Activated CD4-positive, alpha-beta T cell treated with anti-CD3 and anti-CD28 coated beads for 1 hour (primary cell): ENCODE measurements around the gene SATB1.
"Not testable (repeated sequence)": the region's sequence is repeated elsewhere in the genome, so short reads cannot be mapped to it uniquely, and the experiment has no call there.

Source experiments
- DNase-seq: peaks from one replicate; pipeline ENCODE4 v3.0.0-alpha.2; 2020

SATB1 gene

DNA sequence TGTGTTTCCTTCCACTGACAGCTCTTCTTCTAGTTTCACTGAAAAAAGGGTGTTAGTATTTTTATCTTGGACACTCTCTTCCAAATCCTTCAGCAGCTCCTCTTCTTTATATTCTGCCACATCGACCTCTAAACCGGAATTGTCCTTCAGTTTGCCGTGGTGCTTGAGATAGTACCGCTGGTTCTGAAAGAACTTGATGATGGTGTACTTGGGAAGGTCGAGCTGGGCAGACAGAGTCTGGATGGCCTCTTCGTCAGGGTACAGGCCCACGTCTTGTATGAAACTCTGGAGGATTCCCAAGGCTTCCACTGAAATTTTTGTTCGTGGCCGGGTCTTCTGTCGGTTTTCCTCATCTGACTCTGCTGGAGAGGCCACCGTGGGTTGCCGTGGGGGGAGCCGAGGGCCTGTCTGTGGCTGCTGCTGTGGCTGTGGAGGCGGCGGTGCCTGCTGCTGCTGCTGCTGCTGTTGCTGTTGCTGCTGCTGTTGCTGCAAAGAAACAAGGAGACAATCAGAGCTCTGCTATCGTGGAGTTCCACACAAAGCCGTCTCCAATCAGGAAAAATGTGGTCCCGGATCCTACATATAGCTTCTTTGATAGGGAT is 75.8 kb downstream of the SATB1 start:
- DNase-seq = no peak

DNA sequence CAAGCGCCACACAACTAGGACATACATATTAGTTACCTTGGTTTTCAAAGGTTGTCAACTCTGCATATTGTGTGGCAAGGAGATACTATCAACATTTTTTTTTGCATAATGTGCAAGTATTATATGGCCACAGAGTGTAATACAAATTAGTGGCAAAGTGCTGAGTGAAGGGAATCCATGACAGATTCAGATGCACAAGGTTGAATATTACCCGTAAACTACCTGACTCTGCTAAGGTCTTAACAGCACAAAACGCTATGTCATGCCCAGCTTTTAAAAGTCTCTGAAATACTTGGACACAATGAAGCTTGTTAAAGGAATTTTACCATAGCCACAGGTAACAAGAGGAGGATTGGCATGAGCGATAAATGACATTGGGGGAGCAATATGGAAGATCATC is 79.0 kb downstream of the SATB1 start:
- DNase-seq = no peak

DNA sequence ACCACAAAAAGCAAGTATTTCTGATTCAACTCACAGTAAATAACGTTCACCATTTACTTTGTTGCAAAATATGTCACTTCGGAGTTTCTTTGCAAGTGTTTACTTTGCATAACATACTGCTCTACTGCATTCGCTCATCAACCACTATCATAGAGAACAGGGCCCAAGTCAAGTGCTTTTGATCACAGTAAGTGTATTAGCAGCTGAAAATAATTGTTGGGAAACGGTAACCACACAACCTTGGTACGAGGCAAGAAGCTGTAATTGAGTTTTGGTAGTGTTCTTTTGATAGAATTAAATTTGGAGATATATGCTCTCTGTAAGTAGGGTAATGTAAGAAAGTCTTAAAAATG is 80.1 kb downstream of the SATB1 start:
- no peak for DNase-seq

DNA sequence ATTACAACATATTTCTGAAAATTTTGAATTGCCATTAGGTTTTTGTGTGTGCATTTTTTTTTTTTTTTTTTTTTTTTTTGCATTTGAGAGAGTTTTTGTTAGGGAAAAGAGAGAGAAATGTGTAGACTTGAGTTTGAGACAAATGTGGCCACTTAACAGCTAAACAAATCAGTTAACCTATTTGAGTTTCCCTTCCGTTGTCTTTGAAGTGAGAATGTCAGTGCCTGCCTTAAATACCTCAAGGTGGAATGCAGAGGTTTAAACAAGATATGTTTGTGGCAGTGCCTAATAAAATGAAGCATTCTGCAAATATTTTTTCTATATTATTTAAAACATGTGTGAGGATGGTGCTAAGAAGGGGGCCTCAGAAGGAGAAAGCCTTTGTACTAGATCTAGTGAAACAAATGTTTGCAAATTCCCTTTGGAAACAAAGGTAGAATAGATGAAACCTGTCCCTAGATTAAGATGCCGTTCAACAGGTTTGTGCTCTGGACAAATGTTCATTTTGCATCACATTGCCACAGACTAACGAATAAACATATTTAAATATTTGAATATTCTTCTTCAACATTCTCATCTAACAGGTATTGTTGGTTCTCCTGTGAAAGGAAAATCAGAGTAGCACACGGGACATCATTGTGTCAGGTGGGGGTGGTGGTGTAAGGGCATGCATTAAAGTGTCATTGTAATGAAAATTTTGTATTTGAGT is 80.7 kb downstream of the SATB1 start:
- no peak for DNase-seq

- no peak for DNase-seq
Observed at GRCh38 chr3:18343809-18344208, 81.3 kb downstream of the SATB1 start.

GRCh38 chr3:18338827-18339514 is 86.2 kb downstream of the SATB1 start:
- no peak for DNase-seq

DNA sequence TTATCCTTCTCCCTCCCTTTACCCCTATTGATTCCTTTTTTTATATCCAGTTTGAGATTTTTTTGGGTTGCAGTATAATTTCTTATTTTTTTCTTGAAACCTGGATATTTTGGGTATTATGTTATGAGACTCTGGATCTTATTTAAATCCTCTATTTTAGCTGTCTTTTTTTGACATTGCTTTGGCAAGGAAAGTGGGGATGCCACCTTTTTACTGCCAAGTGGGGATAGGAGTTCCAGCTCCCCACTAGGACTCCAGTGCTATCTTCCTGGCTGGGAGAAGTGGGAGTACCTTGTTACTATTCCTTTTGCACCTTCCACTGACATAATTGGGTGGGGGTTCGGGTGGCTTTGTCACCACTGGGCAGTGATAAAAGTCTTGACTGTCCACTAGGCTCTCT is 87.9 kb downstream of the SATB1 start:
- DNase-seq = no peak

DNA sequence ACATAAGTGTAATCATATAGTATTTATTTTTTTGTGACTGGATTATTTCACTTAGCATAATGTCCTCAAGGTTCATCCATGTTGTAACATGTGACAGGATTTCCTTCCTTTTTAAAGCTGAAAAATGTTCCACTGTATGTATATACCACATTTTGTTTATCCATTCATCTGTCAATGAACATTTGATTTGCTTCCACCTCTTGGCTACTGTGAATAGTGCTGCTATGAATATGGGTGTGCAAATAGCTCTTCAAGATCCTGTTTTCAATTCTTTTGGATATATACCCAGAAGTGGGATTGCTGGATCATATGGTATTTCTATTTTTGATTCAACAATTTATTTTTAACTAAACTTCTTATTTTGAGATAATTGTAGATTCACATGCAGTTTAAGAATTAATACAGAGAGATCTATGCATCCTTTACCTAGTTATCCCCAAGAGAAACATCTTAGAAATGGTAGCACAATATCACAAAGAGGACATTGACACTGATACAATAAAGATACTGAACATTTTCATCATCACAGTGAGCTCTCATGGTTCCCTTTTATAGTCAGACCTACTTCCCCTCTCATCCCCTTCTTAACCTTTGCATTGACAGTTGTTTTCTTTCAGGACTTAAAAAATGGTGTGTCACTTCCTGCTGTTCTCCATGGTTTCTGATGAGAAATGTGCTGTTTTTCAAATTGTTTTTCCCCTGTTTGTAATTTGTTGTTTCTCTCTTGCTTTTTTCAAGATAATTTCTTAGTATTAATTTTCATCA is 90.1 kb downstream of the SATB1 start:
- DNase-seq = no peak

DNA sequence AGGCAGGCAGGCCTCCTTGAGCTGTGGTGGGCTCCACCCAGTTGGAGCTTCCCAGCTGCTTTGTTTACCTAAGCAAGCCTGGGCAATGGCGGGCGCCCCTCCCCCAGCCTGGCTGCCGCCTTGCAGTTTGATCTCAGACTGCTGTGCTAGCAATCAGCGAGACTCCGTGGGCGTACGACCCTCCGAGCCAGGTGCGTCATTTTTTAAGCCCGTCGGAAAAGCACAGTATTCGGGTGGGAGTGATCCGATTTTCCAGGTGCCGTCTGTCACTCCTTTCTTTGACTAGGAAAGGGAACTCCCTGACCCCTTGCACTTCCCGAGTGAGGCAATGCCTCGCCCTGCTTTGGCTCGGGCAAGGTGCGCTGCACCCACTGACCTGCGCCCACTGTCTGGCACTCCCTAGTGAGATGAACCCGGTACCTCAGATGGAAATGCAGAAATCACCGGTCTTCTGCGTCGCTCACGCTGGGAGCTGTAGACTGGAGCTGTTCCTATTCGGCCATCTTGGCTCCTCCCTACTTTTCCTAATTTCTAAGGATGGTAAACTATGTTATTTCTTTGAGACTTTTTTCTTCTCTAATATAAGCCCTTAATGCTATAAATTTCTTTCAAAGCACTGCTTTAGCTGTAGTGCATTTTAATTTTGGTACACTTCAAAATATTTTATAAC is 94.2 kb downstream of the SATB1 start:
- DNase-seq = not testable (repeated sequence)

- DNase-seq = no peak
Observed at GRCh38 chr3:18308096-18308650, 117.0 kb downstream of the SATB1 start.

GRCh38 chr3:18307529-18307928 is 117.6 kb downstream of the SATB1 start:
- no peak for DNase-seq

- no peak for DNase-seq
Observed at GRCh38 chr3:18302517-18302916, 122.6 kb downstream of the SATB1 start.

DNA sequence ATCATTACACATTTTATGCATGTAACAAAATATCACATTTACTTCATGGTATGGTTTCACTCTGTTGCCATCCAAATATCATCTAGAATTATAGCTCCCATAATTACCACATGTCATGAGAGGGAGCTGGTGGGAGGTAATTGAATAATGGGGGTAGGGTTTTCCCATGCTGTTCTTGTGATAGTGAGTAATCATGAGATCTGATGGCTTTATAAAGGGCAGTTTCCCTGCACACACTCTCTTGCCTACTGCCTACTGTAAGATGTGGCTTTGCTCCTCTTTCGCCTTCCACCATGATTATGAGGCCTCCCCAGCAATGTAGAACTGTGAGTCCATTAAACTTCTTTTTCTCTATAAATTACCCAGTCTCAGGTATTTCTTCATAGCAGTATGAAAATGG is 123.4 kb downstream of the SATB1 start:
- DNase-seq = no peak

DNA sequence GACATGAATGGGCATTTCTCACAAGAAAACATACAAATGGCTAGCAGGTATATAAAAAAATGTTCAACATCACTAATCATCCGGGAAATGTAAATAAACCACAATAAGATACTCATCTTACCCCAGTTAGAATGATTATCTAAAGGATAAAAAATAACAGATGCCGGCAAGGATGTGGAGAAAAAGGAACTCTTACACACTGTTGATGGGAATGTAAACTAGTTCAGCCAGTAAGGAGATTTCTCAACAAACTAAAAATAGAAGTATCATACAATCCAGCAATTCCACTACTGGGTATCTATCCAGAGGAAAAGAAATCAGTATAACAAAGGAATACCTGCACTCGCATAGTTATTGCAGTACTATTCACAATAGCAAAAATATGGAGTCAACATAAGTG is 124.2 kb downstream of the SATB1 start:
- no peak for DNase-seq

DNA sequence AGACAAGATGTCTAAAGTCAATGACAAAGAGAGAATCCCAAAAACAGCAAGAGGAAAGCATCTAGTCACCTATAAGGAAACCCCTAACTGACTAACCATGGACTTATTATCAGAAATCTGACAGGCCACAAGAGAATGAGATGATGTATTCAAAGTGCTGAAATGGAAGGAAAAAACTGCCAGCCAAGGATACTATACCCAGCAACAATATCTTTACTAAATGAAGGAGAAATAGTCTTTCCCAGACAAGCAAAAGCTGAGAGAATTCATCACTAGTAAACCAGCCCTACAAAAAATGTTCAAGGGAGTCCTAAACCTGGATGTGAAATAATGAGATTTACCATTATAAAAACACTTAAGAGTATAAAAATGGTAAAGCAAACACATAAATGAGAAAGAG is 128.0 kb downstream of the SATB1 start:
- no peak for DNase-seq
